ENCODE measurements around the gene SCYGR7.

Gene SCYGR7

GRCh38 chr2:227759411-227760118 is 31.4 kb downstream of the SCYGR7 start:
- no peak for DNase-seq

GRCh38 chr2:227761740-227762476 is 33.8 kb downstream of the SCYGR7 start:
- DNase-seq = no peak

GRCh38 chr2:227765788-227766372 is 37.7 kb downstream of the SCYGR7 start:
- DNase-seq = no peak

DNA sequence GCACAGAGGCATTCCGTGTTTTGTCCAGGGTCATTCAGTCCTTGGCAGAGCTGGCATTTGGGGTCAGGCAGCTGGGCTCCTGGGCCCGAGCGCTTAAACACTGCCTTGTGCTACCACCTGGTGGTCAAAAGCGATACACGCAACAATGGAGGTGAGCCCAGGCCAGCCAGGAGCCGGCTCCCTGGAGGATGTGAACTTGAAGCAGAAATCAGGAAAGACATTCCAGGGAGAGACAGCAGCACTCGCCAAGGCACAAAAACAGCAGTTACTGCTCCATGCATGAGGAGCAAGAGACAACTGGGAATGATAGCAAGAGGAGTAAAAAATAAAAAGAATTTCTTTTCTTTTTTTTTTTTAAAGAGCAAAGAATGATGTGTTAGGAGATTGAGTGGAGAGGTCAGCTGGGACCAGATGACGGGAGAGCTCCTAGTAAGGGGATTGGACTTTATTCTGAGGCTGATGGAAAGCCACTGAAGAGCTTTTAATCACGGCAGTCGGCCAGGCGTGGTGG is 38.3 kb downstream of the SCYGR7 start:
- DNase-seq = peak; percentile 73

DNA sequence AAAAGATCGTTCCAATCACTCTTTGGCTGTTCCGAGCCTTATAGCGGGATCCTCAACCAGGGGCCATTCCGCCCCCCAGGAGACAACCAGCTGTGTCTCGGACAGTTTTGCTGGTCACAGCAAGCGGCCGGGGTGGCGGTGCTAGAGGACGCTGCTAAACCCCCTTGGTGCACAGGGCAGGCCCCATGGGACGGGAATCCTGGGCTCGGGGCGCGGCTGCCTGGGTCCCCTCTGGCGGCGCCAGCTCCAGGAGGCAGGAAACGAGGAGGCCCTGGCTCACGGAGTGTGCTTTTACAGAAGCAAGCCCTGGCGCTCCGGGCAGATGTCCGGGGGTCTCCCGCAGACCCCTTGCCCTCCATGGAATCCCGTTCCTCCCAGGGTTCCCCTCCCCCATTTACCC is 39.7 kb downstream of the SCYGR7 start:
- no peak for DNase-seq

GRCh38 chr2:227772197-227772661 is 44.1 kb downstream of the SCYGR7 start:
- no peak for DNase-seq

DNA sequence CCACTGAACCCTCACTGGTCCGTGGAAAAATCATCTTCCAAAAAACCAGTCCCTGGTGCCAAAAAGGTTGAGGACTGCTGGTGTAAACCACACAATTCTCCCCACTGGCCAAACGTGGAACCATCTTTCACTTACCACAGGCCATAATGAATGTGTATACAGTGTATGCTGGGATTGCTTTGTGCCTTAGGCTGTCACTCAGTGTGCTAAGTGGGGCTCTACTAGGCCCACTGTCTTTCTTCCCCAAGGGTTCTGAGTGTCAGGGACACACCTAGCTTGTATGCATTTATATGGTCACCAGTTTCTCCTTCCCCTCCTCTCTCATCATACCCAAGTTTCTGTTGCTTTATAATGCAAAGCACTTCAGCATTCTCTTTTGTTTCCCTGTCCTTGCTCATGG is 44.8 kb downstream of the SCYGR7 start:
- DNase-seq = no peak

GRCh38 chr2:227774011-227774624 is 46.0 kb downstream of the SCYGR7 start:
- peak; percentile 35 for DNase-seq

DNA sequence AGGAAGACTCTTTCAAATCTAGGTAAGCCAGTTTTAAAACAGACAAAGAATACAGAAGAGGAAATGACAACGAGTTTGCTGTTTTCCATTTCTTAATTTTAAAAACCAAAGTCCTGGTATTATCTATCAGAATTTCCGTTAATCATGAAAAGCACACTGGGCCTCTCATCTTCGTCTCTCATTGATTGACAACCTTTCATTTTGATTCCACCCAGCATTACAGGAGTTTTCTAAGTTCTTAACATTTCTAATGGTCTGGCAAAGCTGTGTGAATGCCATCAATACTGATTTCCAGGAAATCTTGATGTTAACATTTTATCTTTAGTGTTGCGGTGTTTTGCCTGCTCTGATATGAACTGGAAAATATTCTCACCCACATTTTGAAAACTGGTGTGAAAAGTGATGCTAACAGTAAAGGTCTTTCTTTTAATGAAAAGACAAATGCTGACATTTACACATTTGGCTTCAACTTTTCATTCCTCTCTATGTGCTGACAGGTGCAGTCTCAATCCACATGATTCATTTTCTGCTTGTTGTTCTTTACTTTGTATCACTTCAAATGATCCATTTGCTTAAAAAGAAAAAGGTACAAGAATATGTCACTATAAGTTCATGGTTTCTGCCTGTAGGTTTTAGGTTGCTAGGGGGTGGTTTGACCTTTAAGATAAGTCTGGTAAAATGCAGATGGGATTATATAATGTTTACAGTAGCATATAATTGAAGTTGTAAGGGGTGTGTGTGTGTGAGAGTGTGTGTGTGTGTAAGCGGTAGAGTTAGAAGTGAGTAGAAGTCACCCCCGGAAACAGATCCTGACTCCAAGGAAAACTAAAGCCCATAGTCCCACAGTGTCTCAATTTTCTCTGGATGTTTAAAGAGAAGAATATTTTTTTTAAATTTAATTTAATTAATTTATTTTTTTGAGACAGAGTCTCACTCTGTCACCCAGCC is 47.0 kb downstream of the SCYGR7 start:
- DNase-seq = no peak

Measured in suppressor macrophage treated with lipopolysaccharide for 4 hours (primary cell).